H9 (cell line): ENCODE results near the gene ABHD16B. TPM values are rescaled to one million over a fixed set of nuclear protein-coding genes. Genes with fewer than 3 reads are reported as not detected.

ENCODE experiments used
- DNase-seq: peaks from one replicate; pipeline ENCODE4 v3.0.0-alpha.2; 2017
- H2AFZ ChIP-seq: one replicate; pipeline ENCODE4 v1.6.1; 2013; ENCODE audit warnings: mild to moderate bottlenecking, low read length, control low read depth, moderate library complexity
- H2AK5ac ChIP-seq: 2 replicates; pipeline ENCODE4 v1.6.1; 2013; ENCODE audit warnings: low read length, control low read depth, mixed read lengths; ENCODE audit not compliant: insufficient read length
- H2BK120ac ChIP-seq: one replicate; pipeline ENCODE4 v1.6.1; 2013; ENCODE audit warnings: low read depth, mild to moderate bottlenecking, low read length, control low read depth, inconsistent platforms; ENCODE audit not compliant: poor library complexity, severe bottlenecking
- H2BK12ac ChIP-seq: 2 replicates; pipeline ENCODE4 v1.6.1; 2013; ENCODE audit warnings: low read length, control low read depth, mixed read lengths, low read depth; ENCODE audit not compliant: insufficient read length
- H2BK15ac ChIP-seq: 2 replicates; pipeline ENCODE4 v1.6.1; 2013; ENCODE audit warnings: low read depth, low read length, control low read depth
- H2BK20ac ChIP-seq: one replicate; pipeline ENCODE4 v1.6.1; 2013; ENCODE audit warnings: low read depth, mild to moderate bottlenecking, low read length, control low read depth, inconsistent platforms; ENCODE audit not compliant: poor library complexity, severe bottlenecking
- H2BK5ac ChIP-seq: 2 replicates; pipeline ENCODE4 v1.6.1; 2013; ENCODE audit warnings: low read length, control low read depth, mixed read lengths; ENCODE audit not compliant: insufficient read length
- H3K14ac ChIP-seq: 2 replicates; pipeline ENCODE4 v1.6.1; 2013; ENCODE audit warnings: low read length, control low read depth; ENCODE audit not compliant: insufficient read depth
- H3K18ac ChIP-seq: 2 replicates; pipeline ENCODE4 v1.6.1; 2013; ENCODE audit warnings: low read depth, mild to moderate bottlenecking, mixed read lengths, low read length, control low read depth; ENCODE audit not compliant: insufficient read length
- H3K23ac ChIP-seq: 2 replicates; pipeline ENCODE4 v1.6.1; 2013; ENCODE audit warnings: low read length, control low read depth, mixed read lengths, low read depth; ENCODE audit not compliant: insufficient read length
- H3K23me2 ChIP-seq: 2 replicates; pipeline ENCODE4 v1.6.1; 2013; ENCODE audit warnings: low read depth, mild to moderate bottlenecking, mixed read lengths, low read length, control low read depth; ENCODE audit not compliant: insufficient read length, poor library complexity, severe bottlenecking
- H3K27ac ChIP-seq: 2 replicates; pipeline ENCODE4 v1.5.1; 2013; ENCODE audit warnings: low read length, control low read depth, mixed read lengths, low read depth; ENCODE audit not compliant: insufficient read length
- H3K27me3 ChIP-seq: 2 replicates; pipeline ENCODE4 v1.6.1; 2013; ENCODE audit warnings: low read length, control low read depth, inconsistent platforms; ENCODE audit not compliant: insufficient read depth
- H3K4ac ChIP-seq: 2 replicates; pipeline ENCODE4 v1.6.1; 2013; ENCODE audit warnings: low read depth, mild to moderate bottlenecking, control low read depth, inconsistent platforms, low read length, moderate library complexity
- H3K4me1 ChIP-seq: 2 replicates; pipeline ENCODE4 v1.6.1; 2013; ENCODE audit warnings: low read length, control low read depth, inconsistent platforms; ENCODE audit not compliant: insufficient read depth
- H3K4me2 ChIP-seq: 2 replicates; pipeline ENCODE4 v1.6.1; 2013; ENCODE audit warnings: low read length, control low read depth, mixed read lengths; ENCODE audit not compliant: insufficient read length, insufficient read depth
- H3K56ac ChIP-seq: 2 replicates; pipeline ENCODE4 v1.6.1; 2013; ENCODE audit warnings: low read depth, mild to moderate bottlenecking, mixed read lengths, low read length, control low read depth; ENCODE audit not compliant: insufficient read length
- H3K79me1 ChIP-seq: 2 replicates; pipeline ENCODE4 v1.6.1; 2013; ENCODE audit warnings: low read depth, mild to moderate bottlenecking, moderate library complexity, low read length, control low read depth, inconsistent platforms; ENCODE audit not compliant: insufficient read depth, poor library complexity, severe bottlenecking
- H3K79me2 ChIP-seq: 2 replicates; pipeline ENCODE4 v1.6.1; 2013; ENCODE audit warnings: low read length, control low read depth, inconsistent platforms; ENCODE audit not compliant: insufficient read depth
- H3K9ac ChIP-seq: 2 replicates; pipeline ENCODE4 v1.6.1; 2013; ENCODE audit warnings: low read length, control low read depth, mixed read lengths; ENCODE audit not compliant: insufficient read length; ENCODE audit errors: extremely low read depth
- H3K9me3 ChIP-seq: one replicate; pipeline ENCODE4 v1.6.1; 2013; ENCODE audit warnings: low read depth, low read length, inconsistent platforms; ENCODE audit not compliant: control insufficient read depth
- H3T11ph ChIP-seq: one replicate; pipeline ENCODE4 v1.6.1; 2013; ENCODE audit warnings: mild to moderate bottlenecking, low read length, control low read depth, inconsistent platforms
- H4K20me1 ChIP-seq: one replicate; pipeline ENCODE4 v1.6.1; 2013; ENCODE audit not compliant: control insufficient read depth, insufficient read length, insufficient read depth
- H4K5ac ChIP-seq: 2 replicates; pipeline ENCODE4 v1.6.1; 2013; ENCODE audit warnings: low read depth, mild to moderate bottlenecking, mixed read lengths, low read length, control low read depth; ENCODE audit not compliant: insufficient read length
- H4K8ac ChIP-seq: replicated peaks from 2 replicates; pipeline ENCODE4 v1.6.1; 2013; ENCODE audit warnings: low read length, control low read depth, mixed read lengths, low read depth; ENCODE audit not compliant: insufficient read length
- H4K91ac ChIP-seq: 2 replicates; pipeline ENCODE4 v1.6.1; 2013; ENCODE audit warnings: low read depth, mild to moderate bottlenecking, moderate library complexity, mixed read lengths, low read length, control low read depth; ENCODE audit not compliant: insufficient read length
- H3K27ac Mint-ChIP-seq, 3 experiments: 2 replicates in 2 of 3; 3 replicates in 1 of 3; pipeline ENCODE4 v1.8.0; 2020 to 2021; ENCODE audit warnings: mixed read lengths in 3 of 3, mild to moderate bottlenecking in 1 of 3, moderate library complexity in 1 of 3
- H3K27me3 Mint-ChIP-seq: 2 replicates; pipeline ENCODE4 v1.8.0; 2021; ENCODE audit warnings: low read depth, mild to moderate bottlenecking, moderate library complexity, mixed read lengths
- H3K36me3 Mint-ChIP-seq, 3 experiments: 2 replicates in 2 of 3; 3 replicates in 1 of 3; pipeline ENCODE4 v1.8.0; 2020 to 2021; ENCODE audit warnings: low read depth in 3 of 3, mixed read lengths in 3 of 3; ENCODE audit not compliant: insufficient read depth in 1 of 3
- H3K4me1 Mint-ChIP-seq, 2 experiments: 2 replicates each; pipeline ENCODE4 v1.8.0; 2020; ENCODE audit warnings: mixed read lengths in 2 of 2
- H3K4me3 Mint-ChIP-seq, 2 experiments: 2 replicates in 1 of 2; 3 replicates in 1 of 2; pipeline ENCODE4 v1.8.0; 2020 to 2021; ENCODE audit warnings: mild to moderate bottlenecking in 2 of 2, mixed read lengths in 2 of 2, moderate library complexity in 1 of 2
- H3K9me3 Mint-ChIP-seq, 2 experiments: 2 replicates in 1 of 2; 3 replicates in 1 of 2; pipeline ENCODE4 v1.8.0; 2020; ENCODE audit warnings: mild to moderate bottlenecking in 2 of 2, mixed read lengths in 2 of 2, moderate library complexity in 1 of 2
- CTCF ChIP-seq: fragments of 200-600 bp; sonication (generic); conservative IDR thresholded peaks from 3 replicates; pipeline ENCODE4 v1.8.0; 2021; ENCODE audit warnings: antibody characterized with exemption, mild to moderate bottlenecking
- WGBS: extraction: QIAGEN DNeasy Blood & Tissue Kit; methylation state at CpG from one replicate; pipeline ENCODE4 v1.1.7; 2013; ENCODE audit warnings: missing lambda C conversion rate, low lambda C conversion rate, mixed read lengths; ENCODE audit not compliant: insufficient read length; ENCODE audit errors: extremely low coverage; 5-methylcytosine and 5-hydroxymethylcytosine counted together
- total RNA-seq: library from RNA; stranded (reverse); gene quantifications from 2 replicates; pipeline ENCODE4 v1.2.1, GENCODE V29; 2021

The ABHD16B gene
- total RNA-seq, 1 experiment from 2014 or later: not detected

GRCh38 chr20:63843778-63844177 lies 17.5 kb upstream of the ABHD16B start:
- no peak overlapping the region for H4K5ac ChIP-seq
- no peaks in the 10 kb centered on the region for H4K20me1 ChIP-seq
- H2AFZ ChIP-seq: no peak overlapping the region
- H3K14ac ChIP-seq: peak overlapping the region; percentile 0; the same call in 1 of the 2 replicates
- H2BK20ac ChIP-seq: no peak overlapping the region
- H3K36me3 Mint-ChIP-seq: no peaks in the 10 kb centered on the region
- peaks cover 5% of the 10 kb centered on the region; the same call in 1 of the 2 replicates for H3K4me1 ChIP-seq
- DNase-seq: no peak
- H3K79me1 ChIP-seq: no peaks in the 10 kb centered on the region
- no peak overlapping the region for H3K18ac ChIP-seq
- H3K9me3 Mint-ChIP-seq: no peaks in the 10 kb centered on the region
- H3K4ac ChIP-seq: no peak overlapping the region
- no peak overlapping the region for H2BK5ac ChIP-seq
- H4K8ac ChIP-seq: no peak overlapping the region
- H3K27ac Mint-ChIP-seq: no peak overlapping the region
- no peak overlapping the region for H3K56ac ChIP-seq
- H3K4me2 ChIP-seq: no peak overlapping the region
- no peaks in the 10 kb centered on the region for H3K79me2 ChIP-seq
- peaks cover 5% of the 10 kb centered on the region for H3K23me2 ChIP-seq
- H3K4me1 Mint-ChIP-seq: peaks cover 12 to 16% of the 10 kb centered on the region in 2 experiments
- peaks cover 4% of the 10 kb centered on the region for H3K27me3 Mint-ChIP-seq
- no peak overlapping the region for H2BK120ac ChIP-seq
- no peak overlapping the region for H2BK12ac ChIP-seq
- WGBS: no CpG with 5 or more reads among the region's 16 CpGs
- no peak for TF ChIP-seq CTCF
- H3K9ac ChIP-seq: no peak overlapping the region
- H3K9me3 ChIP-seq: no peaks in the 10 kb centered on the region
- no peak overlapping the region for H2BK15ac ChIP-seq
- H2AK5ac ChIP-seq: no peak overlapping the region
- H3T11ph ChIP-seq: no peak overlapping the region
- no peak overlapping the region for H3K23ac ChIP-seq
- no peak overlapping the region for H3K27ac ChIP-seq
- H3K27me3 ChIP-seq: no peaks in the 10 kb centered on the region
- peak overlapping the region in 1 of 2 experiments; percentile 25; a peak in 1 of 5 replicates for H3K4me3 Mint-ChIP-seq
- no peak overlapping the region for H4K91ac ChIP-seq
